GM18519 (cell line): ENCODE results near the gene MKRN2OS.
"Not testable (repeated sequence)": the region's sequence is repeated elsewhere in the genome, so short reads cannot be mapped to it uniquely, and the experiment has no call there.

ENCODE experiments used
- ATAC-seq: cut with Tn5 transposase; IDR thresholded peaks from one replicate; pipeline ENCODE4 v1.9.1; 2021; ENCODE audit warnings: mild to moderate bottlenecking, moderate library complexity; ENCODE audit not compliant: unreplicated experiment, low FRiP score

The MKRN2OS gene

GRCh38 chr3:12562451-12562850 lies 17.2 kb upstream of the MKRN2OS start:
- ATAC-seq, result no peak

GRCh38 chr3:12561397-12561796 lies 16.1 kb upstream of the MKRN2OS start:
- no peak for ATAC-seq

- ATAC-seq, result peak; percentile 39
Measured at GRCh38 chr3:12560505-12561190, 15.3 kb upstream of the MKRN2OS start.

- no peak for ATAC-seq
Measured at GRCh38 chr3:12559520-12559919, 14.2 kb upstream of the MKRN2OS start.

- no peak for ATAC-seq
Measured at GRCh38 chr3:12558706-12559105, 13.4 kb upstream of the MKRN2OS start.

- no peak for ATAC-seq
Measured at GRCh38 chr3:12557473-12558100, 12.3 kb upstream of the MKRN2OS start.

GRCh38 chr3:12556690-12557472 lies 11.6 kb upstream of the MKRN2OS start, which contains the start of gene MKRN2:
TSS of gene MKRN2 (plus strand) at chr3:12557087. CDS start at chr3:12557151, 64 bp downstream.
- ATAC-seq, result peak; percentile 59

GRCh38 chr3:12556314-12556689 lies 11.0 kb upstream of the MKRN2OS start:
- ATAC-seq, result no peak

- ATAC-seq, result no peak
Measured at GRCh38 chr3:12553921-12554391, 8.7 kb upstream of the MKRN2OS start.

GRCh38 chr3:12549971-12550760 lies 4.9 kb upstream of the MKRN2OS start:
- ATAC-seq, result no peak

- ATAC-seq, result no peak
Measured at GRCh38 chr3:12544652-12545472, 437 bp downstream of the MKRN2OS start.

- not testable (repeated sequence) for ATAC-seq
Measured at GRCh38 chr3:12543497-12543896, 1.8 kb downstream of the MKRN2OS start.

- ATAC-seq, result no peak
Measured at GRCh38 chr3:12541625-12542024, 3.7 kb downstream of the MKRN2OS start.

- ATAC-seq, result no peak
Measured at GRCh38 chr3:12536423-12536822, 8.9 kb downstream of the MKRN2OS start.

GRCh38 chr3:12532182-12532581 lies 13.1 kb downstream of the MKRN2OS start:
- no peak for ATAC-seq

GRCh38 chr3:12527757-12528143 lies 17.5 kb downstream of the MKRN2OS start:
- ATAC-seq, result no peak

- no peak for ATAC-seq
Measured at GRCh38 chr3:12522721-12523120, 22.6 kb downstream of the MKRN2OS start.

- no peak for ATAC-seq
Measured at GRCh38 chr3:12521010-12521409, 24.3 kb downstream of the MKRN2OS start.

GRCh38 chr3:12518261-12519028 lies 26.9 kb downstream of the MKRN2OS start:
- no peak for ATAC-seq
